ENCODE data around the gene WNT1. TPM values are rescaled to one million over a fixed set of nuclear protein-coding genes. Genes with fewer than 3 reads are reported as not detected.
A peak's percentile ranks its signal among the peaks of the same experiment; 100 is the strongest.

WNT1 gene
- total and polyA plus RNA-seq, 2 donors (not counting 1 experiment from before 2014, with no cell fraction given): not detected

DNA sequence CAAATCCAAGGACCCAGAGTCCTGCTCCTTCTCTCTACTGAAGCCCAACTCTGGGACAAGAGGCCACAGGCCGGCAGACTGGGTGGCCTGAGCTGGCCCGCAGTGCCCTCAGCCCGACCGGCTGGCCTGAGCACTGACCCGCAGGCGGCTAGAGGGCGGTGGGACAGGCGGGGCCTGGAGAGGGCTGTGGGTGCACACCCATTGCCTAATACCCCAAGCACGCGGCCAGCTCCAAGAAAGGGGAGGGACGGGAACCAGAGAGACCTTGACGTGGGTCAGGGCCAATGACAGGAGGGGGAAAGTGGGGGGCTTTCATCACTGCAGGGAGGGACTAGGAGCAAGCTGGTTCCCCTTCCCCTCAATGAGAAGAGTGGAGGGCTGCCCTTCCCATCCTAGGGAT, 4.6 kb upstream of the WNT1 start:
- no peaks in the 10 kb centered on the region for H4K20me1 ChIP-seq (ENCODE audit: control insufficient read depth, extremely low read depth, insufficient read depth, low read length)
- TF ChIP-seq, protein P1, sequence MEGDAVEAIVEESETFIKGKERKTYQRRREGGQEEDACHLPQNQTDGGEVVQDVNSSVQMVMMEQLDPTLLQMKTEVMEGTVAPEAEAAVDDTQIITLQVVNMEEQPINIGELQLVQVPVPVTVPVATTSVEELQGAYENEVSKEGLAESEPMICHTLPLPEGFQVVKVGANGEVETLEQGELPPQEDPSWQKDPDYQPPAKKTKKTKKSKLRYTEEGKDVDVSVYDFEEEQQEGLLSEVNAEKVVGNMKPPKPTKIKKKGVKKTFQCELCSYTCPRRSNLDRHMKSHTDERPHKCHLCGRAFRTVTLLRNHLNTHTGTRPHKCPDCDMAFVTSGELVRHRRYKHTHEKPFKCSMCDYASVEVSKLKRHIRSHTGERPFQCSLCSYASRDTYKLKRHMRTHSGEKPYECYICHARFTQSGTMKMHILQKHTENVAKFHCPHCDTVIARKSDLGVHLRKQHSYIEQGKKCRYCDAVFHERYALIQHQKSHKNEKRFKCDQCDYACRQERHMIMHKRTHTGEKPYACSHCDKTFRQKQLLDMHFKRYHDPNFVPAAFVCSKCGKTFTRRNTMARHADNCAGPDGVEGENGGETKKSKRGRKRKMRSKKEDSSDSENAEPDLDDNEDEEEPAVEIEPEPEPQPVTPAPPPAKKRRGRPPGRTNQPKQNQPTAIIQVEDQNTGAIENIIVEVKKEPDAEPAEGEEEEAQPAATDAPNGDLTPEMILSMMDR (conservative IDR thresholded peaks at IDR 0.05 in 1 of 2, IDR thresholded peaks at IDR 0.05 in 1 of 2; ENCODE audit: low read depth in 1 of 2, low read length in 2 of 2): no peak
- TF ChIP-seq EZH2 (IDR thresholded peaks at IDR 0.05; ENCODE audit: low read length, missing control alignments): no peak

DNA sequence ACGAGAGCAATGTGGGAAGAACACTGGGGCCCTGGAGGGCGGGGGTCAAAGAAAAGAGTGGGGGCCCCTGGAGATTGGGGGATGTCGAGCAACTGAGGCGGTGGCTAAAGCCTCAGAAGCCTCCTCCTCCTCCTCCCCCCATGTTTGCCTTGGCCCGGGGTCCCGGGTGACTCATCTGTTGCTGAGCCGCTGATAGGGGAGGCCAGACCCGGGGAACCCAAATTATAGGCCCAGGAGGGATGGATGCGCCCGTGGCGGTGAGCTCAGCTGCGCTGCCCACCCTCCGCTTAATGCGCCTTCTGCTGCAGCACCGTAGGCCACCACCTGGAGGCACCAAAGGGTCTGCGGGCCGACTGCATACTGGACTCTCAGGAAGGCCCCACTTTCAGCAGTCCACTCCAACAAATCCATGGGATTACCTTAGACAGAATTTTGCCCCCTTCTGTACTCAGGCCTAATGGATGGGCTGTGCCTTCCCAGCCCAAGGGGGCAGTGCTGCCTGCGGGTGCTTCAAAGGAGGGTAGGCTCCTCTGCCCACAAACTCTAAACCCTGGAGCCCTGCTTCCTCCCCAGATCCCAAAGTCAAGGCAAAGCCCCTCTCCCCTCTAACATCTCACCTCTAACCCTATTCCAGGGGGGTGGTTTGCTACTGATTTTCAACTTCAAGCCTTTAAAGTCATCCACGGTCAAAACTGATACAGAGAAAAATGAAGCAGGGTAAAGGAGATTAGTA, 4.0 kb upstream of the WNT1 start:
- H3K9ac ChIP-seq (ENCODE audit: insufficient read depth, low read length): no peak overlapping the region
- H3K9me3 ChIP-seq (ENCODE audit: control insufficient read depth, insufficient read depth, low read depth, low read length): no peaks in the 10 kb centered on the region
- peaks cover 2% of the 10 kb centered on the region for H3K4me1 ChIP-seq (ENCODE audit: control insufficient read depth, extremely low read depth, insufficient read depth, low read length)
- no peak overlapping the region for H3K4me3 ChIP-seq (replicated peaks in 1 of 4; ENCODE audit: control extremely low read depth in 1 of 4, insufficient read depth in 1 of 4, low read depth in 3 of 4, low read length in 4 of 4)
- TF ChIP-seq EZH2 (IDR thresholded peaks at IDR 0.05; ENCODE audit: low read length, missing control alignments): no peak
- TF ChIP-seq, protein P1 (conservative IDR thresholded peaks at IDR 0.05 in 1 of 2, IDR thresholded peaks at IDR 0.05 in 1 of 2; ENCODE audit: low read depth in 1 of 2, low read length in 2 of 2): peak; percentile 29 to 81
- peaks cover 70% of the 10 kb centered on the region for H3K27me3 ChIP-seq (ENCODE audit: control insufficient read depth, insufficient read depth, low read length)
- H3K36me3 ChIP-seq (ENCODE audit: control insufficient read depth, insufficient read depth, low read length): no peaks in the 10 kb centered on the region
- H4K20me1 ChIP-seq (ENCODE audit: control insufficient read depth, extremely low read depth, insufficient read depth, low read length): no peaks in the 10 kb centered on the region
- no peak overlapping the region for H3K4me2 ChIP-seq (ENCODE audit: extremely low read depth, insufficient read depth, low read length)
- DNase-seq (ENCODE audit: low read depth in 2 of 2): peak; percentile 57 to 90
- H3K27ac ChIP-seq (ENCODE audit: insufficient read depth, low read length): no peak overlapping the region
- H2AFZ ChIP-seq (ENCODE audit: low read length): no peak overlapping the region
- no peaks in the 10 kb centered on the region for H3K79me2 ChIP-seq (ENCODE audit: control insufficient read depth, insufficient read depth, low read length)

More for the DNA sequence above, 4.6 kb upstream of the WNT1 start:
- Histone ChIP-seq H3K27me3 (ENCODE audit: control insufficient read depth, insufficient read depth, low read length) (peaks cover 67% of the 10 kb centered on the region), H3K4me1 (ENCODE audit: control insufficient read depth, extremely low read depth, insufficient read depth, low read length) (peaks cover 2% of the 10 kb centered on the region), H3K27ac (ENCODE audit: insufficient read depth, low read length) (no peak overlapping the region), H3K4me3 (replicated peaks in 1 of 4; ENCODE audit: control extremely low read depth in 1 of 4, insufficient read depth in 1 of 4, low read depth in 3 of 4, low read length in 4 of 4) (no peak overlapping the region), H3K9me3 (ENCODE audit: control insufficient read depth, insufficient read depth, low read depth, low read length) (no peaks in the 10 kb centered on the region), H2AFZ (ENCODE audit: low read length) (no peak overlapping the region), H3K4me2 (ENCODE audit: extremely low read depth, insufficient read depth, low read length) (no peak overlapping the region), H3K79me2 (ENCODE audit: control insufficient read depth, insufficient read depth, low read length) (no peaks in the 10 kb centered on the region), H3K36me3 (ENCODE audit: control insufficient read depth, insufficient read depth, low read length) (no peaks in the 10 kb centered on the region), H3K9ac (ENCODE audit: insufficient read depth, low read length) (no peak overlapping the region)
- DNase-seq (ENCODE audit: low read depth in 2 of 2): peak in 1 of 2 donors; percentile 88

DNA sequence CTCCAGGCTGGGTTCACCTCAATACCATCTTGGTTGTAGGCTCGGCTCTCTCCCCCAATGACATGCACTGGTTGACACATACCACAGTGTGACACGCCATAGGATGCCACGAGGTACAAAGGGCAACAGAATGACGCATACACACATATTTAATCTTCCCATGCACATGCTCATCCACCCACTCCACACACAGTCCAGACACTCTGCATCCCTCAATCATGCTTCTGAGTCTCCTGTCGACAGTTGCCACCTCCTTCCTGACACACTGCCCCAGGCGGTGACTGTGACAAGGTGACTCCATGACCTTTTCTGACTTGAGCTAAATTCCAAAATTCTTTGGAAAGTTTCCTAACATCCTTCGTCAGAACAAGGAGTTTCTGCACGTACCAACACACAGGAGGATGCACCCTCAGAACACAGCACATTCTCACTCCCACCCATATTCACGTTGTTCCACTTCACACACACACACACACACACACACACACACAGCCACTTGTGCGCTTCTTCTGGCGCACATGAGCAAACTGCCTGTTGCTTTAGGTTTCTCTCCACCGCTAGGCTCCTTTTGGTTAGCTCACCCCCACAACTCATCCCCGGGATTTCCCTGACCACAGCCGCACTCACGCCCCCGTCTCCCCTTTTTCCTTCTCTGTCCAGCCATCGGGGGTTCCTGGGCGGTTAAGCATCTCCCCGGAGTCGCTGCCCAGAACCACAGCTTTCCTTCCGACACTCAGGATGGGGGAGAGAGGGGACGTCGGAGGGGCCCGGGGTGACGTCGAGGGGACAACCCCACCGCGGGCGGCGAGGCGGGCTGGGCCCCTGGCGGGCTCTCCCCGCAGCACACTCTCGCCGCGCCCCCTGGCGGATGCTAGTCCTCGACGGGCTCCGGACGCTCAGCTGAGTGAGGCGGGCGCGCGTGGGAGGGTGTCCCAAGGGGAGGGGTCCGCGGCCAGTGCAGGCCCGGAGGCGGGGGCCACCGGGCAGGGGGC, 536 bp upstream of the WNT1 start:
- H3K36me3 ChIP-seq (ENCODE audit: control insufficient read depth, insufficient read depth, low read length): no peaks in the 10 kb centered on the region
- H3K4me1 ChIP-seq (ENCODE audit: control insufficient read depth, extremely low read depth, insufficient read depth, low read length): peaks cover 2% of the 10 kb centered on the region
- no peaks in the 10 kb centered on the region for H4K20me1 ChIP-seq (ENCODE audit: control insufficient read depth, extremely low read depth, insufficient read depth, low read length)
- H3K27me3 ChIP-seq (ENCODE audit: control insufficient read depth, insufficient read depth, low read length): peaks cover 73% of the 10 kb centered on the region
- H2AFZ ChIP-seq (ENCODE audit: low read length): no peak overlapping the region
- H3K4me2 ChIP-seq (ENCODE audit: extremely low read depth, insufficient read depth, low read length): no peak overlapping the region
- H3K79me2 ChIP-seq (ENCODE audit: control insufficient read depth, insufficient read depth, low read length): no peaks in the 10 kb centered on the region
- no peak overlapping the region for H3K4me3 ChIP-seq (replicated peaks in 1 of 4; ENCODE audit: control extremely low read depth in 1 of 4, insufficient read depth in 1 of 4, low read depth in 3 of 4, low read length in 4 of 4)
- H3K9ac ChIP-seq (ENCODE audit: insufficient read depth, low read length): no peak overlapping the region
- peak in 1 of 2 donors; percentile 59 for DNase-seq (ENCODE audit: low read depth in 2 of 2)
- no peak overlapping the region for H3K27ac ChIP-seq (ENCODE audit: insufficient read depth, low read length)
- no peak for TF ChIP-seq EZH2 (IDR thresholded peaks at IDR 0.05; ENCODE audit: low read length, missing control alignments)
- TF ChIP-seq, protein P1 (conservative IDR thresholded peaks at IDR 0.05 in 1 of 2, IDR thresholded peaks at IDR 0.05 in 1 of 2; ENCODE audit: low read depth in 1 of 2, low read length in 2 of 2): peak; percentile 46 to 51
- H3K9me3 ChIP-seq (ENCODE audit: control insufficient read depth, insufficient read depth, low read depth, low read length): no peaks in the 10 kb centered on the region

Measured in fibroblast of lung (primary cell).